NCI-H2107 treated with DMSO at 0.1 percent for 48 hours (cell line): ENCODE measurements around the gene ZNF213.
A peak's percentile ranks its signal among the peaks of the same experiment; 100 is the strongest.

Experiments used
- DNase-seq: peaks from one replicate; lab custom pipeline; 2025; ENCODE audit not compliant: unreplicated experiment; lab: John Stamatoyannopoulos, UW

Gene ZNF213

DNA sequence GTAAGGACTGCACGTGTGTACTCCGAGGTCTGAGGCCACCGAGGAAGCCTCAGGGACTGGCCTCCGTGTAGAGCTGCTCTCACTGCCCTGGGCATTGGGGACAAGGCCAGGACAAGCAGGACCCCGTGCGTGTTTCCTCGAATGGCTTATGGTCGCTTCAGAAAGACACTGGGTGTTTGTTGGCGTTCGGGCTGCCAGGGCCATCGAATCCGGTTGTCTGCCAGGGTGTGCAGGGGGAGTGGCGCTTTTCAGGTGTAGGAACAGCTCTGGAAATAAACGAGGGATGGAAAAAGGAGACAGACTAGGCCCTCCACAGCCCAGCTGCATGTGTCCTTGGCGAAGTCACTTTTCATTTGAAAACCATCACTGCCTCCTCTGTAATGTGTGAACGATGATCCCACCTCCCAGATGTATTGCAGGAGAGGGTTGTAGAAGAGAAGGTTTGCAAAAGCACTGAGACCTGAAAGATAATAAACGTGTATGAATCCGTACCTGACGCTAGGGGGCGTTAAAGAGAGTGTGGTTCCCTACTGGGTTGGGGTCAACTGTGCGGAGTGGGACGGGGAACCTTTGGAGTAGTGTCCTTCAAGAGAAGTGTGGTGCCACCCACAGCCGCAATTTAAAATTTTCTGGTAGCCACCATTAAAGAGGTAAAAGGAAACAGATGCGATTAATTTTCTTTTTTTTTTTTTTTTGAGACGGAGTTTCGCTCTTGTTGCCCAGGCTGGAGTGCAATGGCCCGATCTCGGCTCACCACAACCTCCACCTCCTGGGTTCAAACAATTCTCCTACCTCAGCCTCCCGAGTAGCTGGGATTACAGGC is 33.6 kb upstream of the ZNF213 start:
- DNase-seq = no peak

DNA sequence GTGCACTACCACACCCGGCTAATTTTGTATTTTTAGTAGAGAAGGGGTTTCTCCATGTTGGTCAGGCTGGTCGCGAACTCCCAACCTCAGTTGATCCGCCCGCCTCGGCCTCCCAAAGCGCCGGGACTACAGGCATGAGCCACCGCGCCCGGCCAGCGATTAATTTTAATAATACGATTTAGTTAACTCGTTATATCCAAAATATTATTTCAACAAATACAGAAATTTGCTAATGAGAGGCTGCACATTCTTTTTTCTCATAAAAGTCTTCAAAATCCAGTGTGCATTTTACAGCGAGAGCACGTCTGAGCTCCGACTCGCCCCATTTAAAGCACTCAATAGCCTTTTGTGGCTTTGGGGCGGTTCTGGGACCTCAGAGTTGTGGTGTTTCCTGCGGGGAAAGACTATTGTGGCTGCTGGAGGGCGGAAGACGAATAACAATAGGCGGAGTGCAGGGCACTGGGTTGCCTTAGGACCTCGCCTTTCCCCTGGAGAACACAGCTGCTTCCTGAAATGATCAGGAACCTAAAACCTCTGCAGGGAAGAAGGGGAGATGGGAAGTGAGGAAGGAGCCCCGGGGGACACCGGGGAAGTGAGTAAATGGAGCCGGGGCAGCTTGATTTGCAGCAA is 32.9 kb upstream of the ZNF213 start:
- DNase-seq = peak; percentile 70

DNA sequence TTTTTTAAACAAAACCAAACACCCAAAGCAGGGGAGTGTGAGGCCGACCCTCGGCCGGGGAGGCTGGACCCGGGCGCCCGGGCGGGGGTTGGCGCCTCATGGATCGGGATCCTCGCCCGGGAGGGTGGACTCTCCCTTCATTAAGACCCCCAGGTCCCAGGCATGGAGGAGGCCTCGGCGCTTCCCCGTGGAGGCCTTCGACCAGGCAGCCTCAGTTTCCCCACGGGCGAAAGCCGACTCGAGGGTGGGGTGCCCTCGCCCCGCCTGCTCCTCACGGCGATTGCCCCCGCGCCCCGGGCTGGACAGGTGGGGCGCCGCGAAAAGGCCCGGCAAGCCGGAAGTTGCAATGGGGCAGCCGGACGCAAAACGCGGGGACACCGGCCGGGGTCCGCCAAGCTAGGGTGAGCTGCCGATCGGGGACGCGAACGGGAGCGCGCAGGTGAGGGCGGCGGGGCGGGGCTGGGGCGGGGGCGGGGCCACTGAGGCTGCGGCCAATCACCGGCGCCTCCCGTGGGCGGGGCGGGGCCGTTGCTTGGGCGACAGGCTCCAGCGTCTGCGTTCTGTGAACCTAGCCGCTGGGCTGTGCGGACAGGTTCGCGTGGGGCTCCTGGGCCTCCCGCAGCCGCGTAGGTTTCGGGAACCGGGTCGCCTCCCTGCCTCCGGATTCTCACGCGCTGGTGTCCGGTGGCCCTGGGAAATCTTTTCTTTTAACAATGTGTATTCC is 28.5 kb upstream of the ZNF213 start:
- DNase-seq = peak; percentile 65

DNA sequence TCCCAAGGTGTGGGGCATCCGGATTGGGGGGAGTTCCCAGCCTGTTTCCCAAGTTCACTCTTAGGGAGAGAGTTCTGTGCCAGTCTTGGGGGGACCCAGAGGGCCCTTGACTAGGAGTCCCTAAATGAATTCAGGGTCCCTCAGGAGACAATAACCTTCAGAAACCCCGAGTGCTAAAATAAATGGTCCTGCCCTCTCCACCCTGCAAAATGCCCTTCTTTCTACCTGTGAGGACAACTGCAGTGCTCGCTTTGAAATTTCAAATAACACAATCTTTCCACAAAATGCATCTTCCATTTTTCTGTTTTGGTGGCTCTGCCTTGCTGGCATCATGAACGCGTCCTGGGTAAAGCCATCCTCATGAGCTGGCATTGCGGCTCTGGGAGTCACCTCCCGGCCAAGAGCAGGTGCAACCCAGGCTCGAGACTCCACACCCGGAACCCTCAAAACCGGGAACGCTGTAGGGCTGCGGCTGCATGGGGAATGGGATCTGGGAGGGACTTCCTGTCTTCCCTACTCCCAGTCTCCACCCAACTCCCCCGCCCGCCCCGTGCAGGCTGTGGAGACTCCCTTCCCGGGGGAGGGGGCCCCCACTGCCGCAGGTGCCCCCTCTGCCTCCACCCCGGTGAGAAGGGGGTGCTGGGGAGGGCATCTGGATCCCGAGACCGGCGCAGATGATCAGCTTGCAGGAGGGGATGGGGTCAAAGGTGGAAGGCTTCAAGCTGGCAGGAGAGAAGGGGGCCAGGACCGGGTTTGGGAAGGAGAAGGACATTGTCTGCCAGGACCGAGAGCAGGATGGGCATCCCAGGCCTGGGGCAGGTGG is 22.6 kb upstream of the ZNF213 start, which contains the start of gene ZNF205:
Gene ZNF205, plus strand, starts transcription at position 529 of the 823 bp plus-strand sequence. CDS start 845 bp downstream, outside the sequence.
- peak; percentile 79 for DNase-seq

DNA sequence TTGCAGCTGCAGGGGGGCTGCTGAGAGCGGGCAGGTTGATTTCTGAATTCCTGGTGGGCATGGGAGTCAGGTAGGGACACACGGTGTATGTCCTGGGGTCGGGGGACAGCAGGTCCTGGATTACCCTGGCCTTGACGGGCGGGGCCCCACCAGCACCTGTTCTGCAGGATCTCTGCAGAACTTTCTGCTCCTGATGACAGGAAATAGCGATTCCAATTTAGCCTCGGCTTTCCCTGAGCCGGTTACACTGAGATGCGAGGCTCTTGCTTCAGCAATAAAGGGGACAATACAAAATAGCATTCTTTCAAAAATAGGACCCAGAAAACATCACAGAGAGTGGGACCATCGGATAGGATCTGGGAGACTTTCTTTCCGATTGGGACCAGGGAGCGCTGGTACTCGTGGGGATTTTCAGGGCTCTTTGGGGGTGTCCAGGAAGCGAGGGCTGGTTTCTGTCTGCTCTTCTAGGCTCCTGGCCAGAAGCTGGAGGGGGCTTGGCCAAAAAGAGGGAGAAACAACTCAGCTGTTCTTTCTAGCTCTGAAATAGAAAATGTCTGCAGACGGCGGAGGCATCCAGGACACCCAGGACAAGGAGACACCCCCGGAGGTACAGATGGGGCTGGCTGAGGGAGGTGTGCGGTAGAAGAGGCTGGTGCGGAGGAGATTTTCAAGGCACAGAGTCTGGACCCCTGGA is 21.8 kb upstream of the ZNF213 start:
- DNase-seq = no peak

DNA sequence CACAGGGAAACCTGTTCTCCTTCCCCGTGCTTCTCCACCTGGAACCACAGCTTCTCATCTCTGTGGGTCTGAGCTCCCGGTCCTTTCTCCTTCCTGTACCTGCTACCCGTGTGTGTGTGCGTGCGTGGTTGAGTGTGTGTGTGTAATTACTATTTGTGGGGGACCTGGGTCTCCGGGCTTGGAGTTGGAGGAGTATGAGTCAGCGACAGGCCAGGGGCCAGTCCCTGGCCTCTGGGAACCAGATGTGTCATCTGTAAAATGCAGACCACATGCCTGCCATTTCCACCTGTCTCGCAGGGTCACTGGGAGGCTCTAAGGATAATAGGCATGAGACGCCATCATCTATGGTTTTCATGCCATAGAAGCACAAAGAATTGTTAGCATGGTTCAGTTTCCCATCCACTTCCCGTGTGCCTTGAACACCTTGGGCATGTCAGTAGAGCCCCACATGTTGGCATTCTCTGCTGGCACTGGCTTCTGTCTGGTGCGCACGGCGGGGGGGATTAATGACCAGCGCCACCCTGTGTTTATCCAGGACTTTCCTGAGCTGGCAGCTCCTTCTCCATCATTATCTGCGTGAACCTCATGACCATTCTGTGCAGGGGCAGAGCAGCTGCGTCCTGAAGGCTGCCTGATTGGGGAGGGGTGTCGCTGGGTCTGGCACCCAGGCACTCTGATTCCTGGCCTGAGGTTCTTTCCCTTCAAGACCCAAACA is 20.9 kb upstream of the ZNF213 start:
- no peak for DNase-seq

DNA sequence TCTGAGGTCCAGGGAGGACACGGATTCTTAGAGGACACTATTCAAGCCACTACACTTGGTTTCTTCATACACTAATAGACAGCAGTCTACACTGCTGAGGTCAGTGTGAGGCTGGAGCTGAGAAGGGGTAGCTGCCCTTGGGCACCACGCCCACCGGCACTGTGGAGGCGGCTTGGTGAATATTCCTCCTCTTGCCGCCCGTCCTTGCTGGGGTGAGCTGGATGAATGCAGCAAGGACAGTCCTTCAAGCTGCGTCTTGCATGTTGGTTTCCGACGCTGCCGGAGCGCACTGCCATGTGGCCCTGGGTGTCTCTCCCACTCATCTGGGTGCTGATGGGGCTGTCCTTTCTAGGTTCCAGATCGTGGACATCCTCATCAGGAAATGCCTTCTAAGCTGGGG is 19.8 kb upstream of the ZNF213 start:
- DNase-seq = no peak

DNA sequence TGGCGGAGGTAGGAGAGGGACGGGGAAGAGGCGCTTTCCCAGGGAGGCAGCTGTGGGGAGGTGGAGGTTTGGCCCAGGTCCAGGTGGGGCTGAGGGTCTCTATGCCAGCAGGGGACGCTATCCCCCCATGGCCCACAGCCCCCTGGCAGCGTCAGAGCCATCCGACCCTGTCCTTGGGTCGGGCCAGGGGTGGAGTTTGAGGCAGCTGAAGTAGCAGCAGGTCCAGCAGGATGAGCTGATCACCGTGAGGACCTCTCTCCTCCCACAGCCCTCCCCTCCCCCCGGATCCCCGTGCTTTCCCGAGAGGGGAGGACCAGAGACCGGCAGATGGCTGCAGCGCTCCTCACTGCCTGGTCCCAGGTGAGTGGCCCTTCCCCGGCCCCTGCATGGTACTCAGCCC is 19.3 kb upstream of the ZNF213 start:
- DNase-seq = no peak

DNA sequence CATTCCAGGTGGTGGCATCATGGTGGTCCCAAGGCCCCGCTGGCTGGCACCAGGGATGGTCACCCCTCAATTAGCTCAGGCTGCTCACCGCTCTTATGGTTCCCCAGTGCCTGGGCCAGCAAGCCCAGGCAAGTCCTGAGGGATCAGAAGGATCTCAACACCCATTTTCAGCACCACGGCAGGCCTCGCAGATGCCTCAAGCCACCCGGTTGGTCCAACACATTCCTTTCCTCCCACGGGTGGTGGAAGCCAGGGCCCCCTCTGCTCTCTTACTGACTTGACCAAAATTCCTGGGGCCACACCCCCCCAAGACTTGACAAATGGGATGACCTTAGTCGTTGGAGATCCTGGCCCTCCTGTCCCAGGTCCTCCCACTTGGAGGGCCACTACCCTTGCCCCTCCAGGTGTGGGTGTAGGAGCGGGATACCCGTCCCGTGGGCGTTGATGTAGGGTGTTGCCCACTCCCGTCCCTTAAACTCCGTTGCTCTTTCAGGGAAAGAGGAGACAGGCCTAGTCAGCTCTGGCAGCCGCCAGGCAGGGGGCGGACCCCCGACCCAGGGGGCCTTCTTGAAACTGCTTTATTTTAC is 16.5 kb upstream of the ZNF213 start:
- no peak for DNase-seq

DNA sequence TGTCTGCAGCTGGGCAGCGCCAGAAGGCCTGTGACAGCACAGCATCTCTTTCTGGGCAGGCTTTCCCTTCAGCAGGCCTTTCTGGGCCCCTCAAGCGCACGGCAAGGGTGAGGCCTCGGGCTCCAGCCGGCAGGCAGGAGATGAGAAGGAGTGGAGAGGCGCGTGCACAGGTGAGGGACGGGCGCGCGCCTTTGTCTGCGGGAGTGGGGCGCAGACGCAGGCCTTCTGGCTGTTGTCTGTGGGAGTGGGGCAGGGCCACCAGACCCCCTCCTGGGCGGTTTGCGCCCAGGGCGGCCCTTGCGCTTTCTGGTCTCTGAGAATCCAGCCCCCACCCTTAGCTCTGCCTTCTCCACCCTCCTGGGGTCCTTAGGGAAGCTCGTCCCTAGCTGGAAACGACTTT is 16.0 kb upstream of the ZNF213 start:
- no peak for DNase-seq

DNA sequence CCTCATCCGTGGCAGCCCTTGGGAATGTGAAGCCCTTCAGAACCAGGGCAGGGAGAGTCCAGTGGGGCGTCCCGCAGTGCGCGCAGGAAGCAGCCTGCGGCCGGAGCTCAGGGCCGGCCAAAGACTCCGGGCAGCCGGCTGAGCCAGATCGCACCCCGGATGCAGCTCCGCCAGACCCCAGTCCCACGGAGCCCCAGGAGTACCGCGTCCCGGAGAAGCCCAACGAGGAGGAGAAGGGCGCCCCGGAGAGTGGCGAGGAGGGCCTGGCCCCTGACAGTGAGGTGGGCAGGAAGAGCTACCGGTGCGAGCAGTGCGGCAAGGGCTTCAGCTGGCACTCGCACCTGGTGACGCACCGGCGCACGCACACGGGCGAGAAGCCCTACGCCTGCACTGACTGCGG is 15.5 kb upstream of the ZNF213 start:
- no peak for DNase-seq

DNA sequence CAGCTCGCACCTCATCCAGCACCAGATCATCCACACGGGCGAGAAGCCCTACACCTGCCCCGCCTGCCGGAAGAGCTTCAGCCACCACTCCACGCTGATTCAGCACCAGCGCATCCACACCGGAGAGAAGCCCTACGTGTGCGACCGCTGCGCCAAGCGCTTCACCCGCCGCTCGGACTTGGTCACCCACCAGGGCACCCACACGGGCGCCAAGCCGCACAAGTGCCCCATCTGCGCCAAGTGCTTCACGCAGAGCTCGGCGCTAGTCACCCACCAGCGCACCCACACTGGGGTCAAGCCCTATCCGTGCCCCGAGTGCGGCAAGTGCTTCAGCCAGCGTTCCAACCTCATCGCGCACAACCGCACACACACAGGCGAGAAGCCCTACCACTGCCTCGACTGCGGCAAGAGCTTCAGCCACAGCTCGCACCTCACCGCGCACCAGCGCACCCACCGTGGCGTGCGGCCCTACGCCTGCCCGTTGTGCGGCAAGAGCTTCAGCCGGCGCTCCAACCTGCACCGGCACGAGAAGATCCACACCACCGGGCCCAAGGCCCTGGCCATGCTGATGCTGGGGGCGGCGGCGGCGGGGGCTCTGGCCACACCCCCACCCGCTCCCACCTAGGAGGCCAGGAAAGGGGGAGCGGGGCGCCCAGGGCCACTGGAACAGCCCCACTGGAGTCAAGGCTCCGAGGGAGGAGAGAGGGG is 15.0 kb upstream of the ZNF213 start:
- DNase-seq = no peak

DNA sequence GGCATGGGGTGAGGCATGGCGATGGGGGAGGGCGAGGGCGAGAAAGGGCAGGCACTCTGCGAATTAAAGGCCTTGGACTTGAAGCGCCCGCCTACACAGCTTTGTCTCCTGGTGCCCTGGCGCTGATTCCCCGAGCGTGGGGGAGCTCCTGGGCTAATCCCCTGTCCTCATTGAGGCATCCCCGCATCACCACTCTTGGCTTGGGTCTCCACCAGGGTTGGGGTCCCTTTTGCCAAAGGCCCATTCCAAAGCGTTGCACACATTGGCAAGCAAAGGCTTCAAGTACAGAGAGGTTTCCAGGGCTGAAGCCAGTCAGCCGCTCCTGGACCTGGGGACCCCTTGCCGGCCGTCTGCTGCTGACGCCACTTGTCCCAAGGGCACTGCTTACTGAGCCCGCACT is 14.4 kb upstream of the ZNF213 start:
- DNase-seq = no peak

DNA sequence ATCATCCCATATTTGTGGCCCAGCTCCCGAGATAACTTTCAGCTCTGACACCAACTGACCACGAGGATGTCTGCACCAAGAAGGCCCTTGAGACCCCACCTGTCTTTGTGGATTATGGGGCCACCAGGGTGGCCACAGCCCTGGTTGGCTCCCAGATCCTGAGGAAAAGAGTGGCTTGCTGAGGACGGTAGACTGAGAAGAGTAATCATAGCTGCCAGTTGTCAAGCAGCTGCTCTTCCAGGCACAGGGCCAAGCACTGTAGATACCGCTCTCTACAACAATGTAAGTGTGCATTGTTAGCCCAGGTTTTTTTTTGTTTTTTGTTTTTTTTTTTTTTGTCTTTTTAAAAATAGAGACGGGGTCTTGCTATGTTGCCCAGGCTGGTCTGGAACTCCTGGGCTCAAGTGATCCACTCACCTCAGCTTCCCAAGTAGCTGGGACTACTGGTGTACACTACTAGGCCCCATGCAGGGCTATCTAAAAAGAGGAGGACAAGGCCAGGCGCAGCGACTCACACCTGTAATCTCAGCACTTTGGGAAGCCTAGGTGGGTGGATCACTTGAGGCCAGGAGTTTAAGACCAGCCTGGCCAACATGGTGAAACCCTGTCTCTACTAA is 12.9 kb upstream of the ZNF213 start:
- no peak for DNase-seq

DNA sequence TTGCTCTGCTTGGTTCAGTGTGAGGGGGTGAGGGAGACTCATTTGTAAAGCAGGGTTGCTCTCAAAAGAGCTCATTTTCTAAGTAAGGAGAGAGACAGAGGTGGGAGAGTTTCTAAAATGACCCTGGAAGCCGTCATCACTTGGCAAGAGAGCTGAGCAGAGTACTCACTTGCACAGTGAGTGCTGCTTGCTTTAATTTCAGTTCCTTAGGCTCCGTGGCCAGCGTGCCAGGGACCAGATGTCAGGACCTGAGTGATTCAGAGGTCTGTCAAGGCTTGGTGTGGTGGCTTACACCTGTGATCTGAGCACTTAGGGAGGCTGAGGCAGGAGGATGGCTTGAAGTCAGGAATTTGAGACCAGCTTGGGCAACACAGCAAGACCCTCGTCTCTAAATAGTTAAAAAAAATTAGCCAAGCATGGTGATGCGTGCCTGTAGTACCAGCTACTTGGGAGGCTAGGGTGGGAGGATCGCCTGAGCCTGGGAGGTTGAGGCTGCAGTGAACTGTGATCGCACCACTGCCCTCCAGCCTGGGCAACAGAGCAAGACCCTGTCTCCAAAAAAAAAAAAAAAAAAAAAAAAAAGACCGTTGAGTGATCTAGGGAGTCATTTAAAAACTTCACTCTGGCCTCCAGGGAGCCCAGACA is 11.8 kb upstream of the ZNF213 start:
- no peak for DNase-seq

DNA sequence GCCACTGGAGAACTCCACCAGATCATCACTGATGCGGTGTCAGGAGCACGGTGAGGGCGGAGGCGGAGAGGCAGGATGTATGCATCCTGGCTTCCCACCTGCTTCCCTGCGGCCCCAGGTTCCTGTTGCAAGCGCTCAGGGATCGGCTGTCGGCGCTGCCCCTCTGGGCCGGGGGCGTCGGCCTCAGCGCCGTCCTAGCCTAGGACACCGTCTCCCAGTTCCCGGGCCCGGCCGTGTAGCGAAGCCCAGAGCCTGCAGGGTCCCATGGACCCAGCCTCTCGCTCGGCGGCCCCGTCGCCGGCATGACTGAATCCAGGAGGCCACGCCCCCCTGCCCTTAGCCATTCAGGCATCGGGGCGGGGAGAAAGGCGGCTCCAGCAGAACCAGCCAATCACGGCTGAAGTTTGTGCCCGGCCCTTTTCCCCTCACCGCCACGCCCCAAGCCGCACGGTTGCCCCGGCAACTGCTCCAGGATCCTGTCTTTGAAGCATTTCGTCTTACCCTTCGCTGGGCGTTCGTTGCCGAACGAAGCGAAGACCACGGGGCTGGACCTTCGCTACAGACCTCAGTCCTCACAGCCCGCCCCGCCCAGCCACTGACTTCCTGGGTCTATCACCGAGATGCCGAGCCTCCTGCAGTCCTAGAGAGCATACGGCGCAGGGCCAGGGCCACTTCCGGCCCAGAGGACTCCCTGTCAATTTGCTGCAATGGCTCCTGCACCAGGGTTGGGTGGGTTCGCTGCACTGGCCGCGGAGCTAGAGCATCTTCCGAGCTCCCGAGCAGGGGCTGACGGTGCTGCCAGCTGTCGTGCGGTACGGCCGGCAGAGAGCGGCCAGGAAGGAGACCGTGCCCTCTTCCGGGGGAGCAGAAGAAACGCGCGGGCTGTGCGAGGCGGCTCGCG is 10.6 kb upstream of the ZNF213 start:
- DNase-seq = peak; percentile 91

DNA sequence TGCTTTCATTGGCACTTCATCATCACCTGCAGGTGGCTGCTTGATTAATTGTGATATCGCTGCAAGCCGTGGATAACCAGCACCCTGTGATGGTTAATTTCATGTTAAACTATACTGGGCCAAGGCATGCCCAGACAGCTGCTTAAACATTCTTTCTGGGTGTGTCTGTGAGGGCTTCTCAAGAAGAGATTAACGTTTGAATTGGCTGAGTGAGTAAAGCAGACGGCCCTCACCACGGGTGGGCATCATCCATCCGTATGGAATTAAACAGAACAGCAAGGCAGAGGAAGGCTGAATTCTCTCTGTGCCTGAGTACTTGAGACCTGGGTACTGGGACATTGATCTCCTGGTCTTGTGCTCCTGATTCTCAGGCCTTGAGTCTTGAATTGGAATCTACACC is 7.1 kb upstream of the ZNF213 start:
- DNase-seq = no peak
